DND-41 (cell line): ENCODE data around the gene PPAN.

Experiments used
- CTCF ChIP-seq: IDR thresholded peaks from 2 replicates; pipeline ENCODE4 v1.5.1; 2012; ENCODE audit warnings: borderline replicate concordance, low read length, moderate library complexity, mild to moderate bottlenecking; ENCODE audit not compliant: poor library complexity, severe bottlenecking; ENCODE audit errors: extremely low read depth
- EZH2 ChIP-seq: IDR thresholded peaks from 3 replicates; pipeline ENCODE4 v1.6.1; 2012; ENCODE audit warnings: borderline replicate concordance, low read depth, mild to moderate bottlenecking, moderate library complexity, low read length, inconsistent platforms; ENCODE audit not compliant: severe bottlenecking

DNA sequence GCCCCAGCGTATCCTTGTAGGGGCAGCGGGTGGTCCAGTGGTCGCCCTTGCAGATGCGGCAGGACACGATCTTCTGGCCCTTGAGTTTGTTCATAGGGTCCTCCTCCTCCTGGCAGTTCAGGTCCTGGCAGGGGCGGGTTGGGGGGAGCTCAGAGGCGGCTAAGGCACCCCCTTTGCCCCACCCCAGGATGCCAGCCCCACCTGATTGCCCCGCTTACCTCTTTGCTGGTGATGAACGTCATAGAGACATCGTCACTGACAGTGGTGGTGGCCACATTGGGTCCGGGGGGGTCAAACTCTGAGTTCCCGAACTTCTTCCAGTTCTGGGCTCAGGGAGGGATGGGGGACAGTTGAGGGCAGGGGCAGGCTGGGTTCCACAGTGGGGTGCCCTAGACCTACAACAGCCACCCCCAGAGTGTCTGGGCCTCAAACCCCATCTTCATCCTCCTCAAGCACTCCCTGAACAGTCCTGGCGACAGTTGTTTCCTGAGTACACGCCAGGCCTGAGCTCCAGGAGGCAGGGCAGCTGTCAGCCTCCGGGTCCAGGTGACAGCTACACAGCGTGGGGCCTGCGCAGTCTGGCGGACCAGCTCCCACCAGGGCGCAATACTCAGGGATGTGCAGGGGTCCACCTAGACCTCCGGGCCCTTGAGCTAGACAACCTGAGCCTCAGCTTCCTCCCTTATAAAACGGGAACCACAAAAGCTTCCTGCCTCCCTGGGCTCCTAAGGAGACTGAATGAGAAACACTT, 10.9 kb downstream of the PPAN start:
- TF ChIP-seq CTCF = no peak
- no peak for TF ChIP-seq EZH2
